Ishikawa (cell line): ENCODE results near the gene LRP2BP.

ENCODE experiments used
- CEBPB ChIP-seq: IDR thresholded peaks from 2 replicates; pipeline ENCODE4 v1.6.1; 2012
- CREB1 ChIP-seq: IDR thresholded peaks from 2 replicates; pipeline ENCODE4 v1.6.1; 2012; ENCODE audit warnings: low read depth
- EGR1 ChIP-seq: IDR thresholded peaks from 2 replicates; pipeline ENCODE4 v1.6.1; 2012
- EP300 ChIP-seq: IDR thresholded peaks from 2 replicates; pipeline ENCODE4 v1.6.1; 2012; ENCODE audit warnings: borderline replicate concordance
- FOXM1 ChIP-seq: IDR thresholded peaks from 2 replicates; pipeline ENCODE4 v1.6.1; 2012; ENCODE audit warnings: low read depth, borderline replicate concordance
- NFIC ChIP-seq: IDR thresholded peaks from 2 replicates; pipeline ENCODE4 v1.6.1; 2012
- RAD21 ChIP-seq: IDR thresholded peaks from 2 replicates; pipeline ENCODE4 v1.6.1; 2012; ENCODE audit warnings: low read depth
- TAF1 ChIP-seq: IDR thresholded peaks from 2 replicates; pipeline ENCODE4 v1.6.1; 2012; ENCODE audit warnings: low read depth, mild to moderate bottlenecking
- TCF12 ChIP-seq: IDR thresholded peaks from 2 replicates; pipeline ENCODE4 v1.6.1; 2012; ENCODE audit warnings: low read depth
- TEAD4 ChIP-seq: IDR thresholded peaks from 2 replicates; pipeline ENCODE4 v1.6.1; 2012
- YY1 ChIP-seq: IDR thresholded peaks from 2 replicates; pipeline ENCODE4 v1.6.1; 2012; ENCODE audit warnings: low read depth
- ZBTB7A ChIP-seq: IDR thresholded peaks from 2 replicates; pipeline ENCODE4 v1.6.1; 2012; ENCODE audit warnings: low read depth
- TF ChIP-seq, protein P1 (sequence below): IDR thresholded peaks from 2 replicates; pipeline ENCODE4 v1.6.1; 2012
- TF ChIP-seq, protein P2 (sequence below): IDR thresholded peaks from 2 replicates; pipeline ENCODE4 v1.6.1; 2012
- TF ChIP-seq, protein P3 (sequence below): IDR thresholded peaks from 2 replicates; pipeline ENCODE4 v1.6.1; 2012; ENCODE audit warnings: low read depth, mild to moderate bottlenecking

Gene LRP2BP

DNA sequence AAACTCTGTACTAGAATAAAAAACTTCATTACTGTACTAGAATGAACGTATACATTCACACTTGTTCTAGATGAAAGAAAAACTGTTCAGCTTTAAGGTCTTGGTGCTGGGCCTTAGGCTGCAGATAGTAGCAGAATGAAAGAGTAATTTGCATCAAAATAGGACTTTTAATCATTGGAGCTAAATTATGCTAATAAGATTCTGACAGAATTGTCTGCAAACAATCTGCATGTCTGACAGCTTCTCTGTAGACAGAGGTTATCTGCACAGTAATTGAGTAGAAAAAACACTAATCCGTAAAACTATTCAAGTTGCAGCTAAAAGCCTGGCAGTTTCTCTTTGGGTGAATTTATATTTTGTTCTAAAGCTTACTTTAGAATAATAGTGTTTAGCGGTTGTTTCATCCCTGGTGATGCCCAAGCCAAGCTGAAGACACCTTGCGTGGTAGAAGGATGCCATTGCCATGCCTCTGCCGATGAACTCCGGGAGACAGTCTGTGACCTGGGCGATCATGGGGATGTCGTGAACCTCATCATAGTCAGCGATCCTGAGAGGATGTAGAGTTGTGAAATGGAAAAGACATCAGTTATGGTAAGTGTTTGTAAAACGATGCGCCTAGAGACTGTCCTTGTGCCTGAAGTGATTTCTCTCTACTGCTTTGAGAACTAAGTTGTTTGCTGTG lies 25.3 kb downstream of the LRP2BP start:
- TF ChIP-seq EP300: no peak
- TF ChIP-seq, protein P1, sequence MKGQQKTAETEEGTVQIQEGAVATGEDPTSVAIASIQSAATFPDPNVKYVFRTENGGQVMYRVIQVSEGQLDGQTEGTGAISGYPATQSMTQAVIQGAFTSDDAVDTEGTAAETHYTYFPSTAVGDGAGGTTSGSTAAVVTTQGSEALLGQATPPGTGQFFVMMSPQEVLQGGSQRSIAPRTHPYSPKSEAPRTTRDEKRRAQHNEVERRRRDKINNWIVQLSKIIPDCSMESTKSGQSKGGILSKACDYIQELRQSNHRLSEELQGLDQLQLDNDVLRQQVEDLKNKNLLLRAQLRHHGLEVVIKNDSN: no peak
- TF ChIP-seq, protein P2, sequence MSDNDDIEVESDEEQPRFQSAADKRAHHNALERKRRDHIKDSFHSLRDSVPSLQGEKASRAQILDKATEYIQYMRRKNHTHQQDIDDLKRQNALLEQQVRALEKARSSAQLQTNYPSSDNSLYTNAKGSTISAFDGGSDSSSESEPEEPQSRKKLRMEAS: no peak
- TF ChIP-seq TEAD4: no peak
- no peak for TF ChIP-seq YY1
- no peak for TF ChIP-seq TAF1
- no peak for TF ChIP-seq ZBTB7A
- no peak for TF ChIP-seq FOXM1
- TF ChIP-seq RAD21: no peak
- TF ChIP-seq TCF12: no peak
- TF ChIP-seq CEBPB: no peak

DNA sequence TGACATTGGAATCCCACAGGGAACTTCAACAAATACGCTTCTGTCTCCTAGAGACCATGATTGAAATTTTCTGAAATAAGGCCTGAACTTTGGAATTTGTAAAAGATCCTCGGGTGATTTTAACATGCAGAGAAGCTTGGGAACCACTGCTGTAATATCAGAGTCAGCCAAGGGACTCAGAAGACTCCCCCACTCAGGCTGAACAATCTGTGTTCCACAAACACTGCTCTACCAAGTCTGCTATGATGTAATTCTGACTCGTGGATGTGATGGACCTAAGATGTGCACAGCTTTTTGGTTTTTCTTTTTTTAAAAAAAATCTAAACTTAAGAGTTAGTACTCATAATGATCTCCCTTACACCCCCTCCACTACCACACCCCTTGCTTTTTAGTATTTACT lies 26.0 kb downstream of the LRP2BP start:
- TF ChIP-seq, protein P2: no peak
- TF ChIP-seq EP300 (no peak), TAF1 (no peak)

DNA sequence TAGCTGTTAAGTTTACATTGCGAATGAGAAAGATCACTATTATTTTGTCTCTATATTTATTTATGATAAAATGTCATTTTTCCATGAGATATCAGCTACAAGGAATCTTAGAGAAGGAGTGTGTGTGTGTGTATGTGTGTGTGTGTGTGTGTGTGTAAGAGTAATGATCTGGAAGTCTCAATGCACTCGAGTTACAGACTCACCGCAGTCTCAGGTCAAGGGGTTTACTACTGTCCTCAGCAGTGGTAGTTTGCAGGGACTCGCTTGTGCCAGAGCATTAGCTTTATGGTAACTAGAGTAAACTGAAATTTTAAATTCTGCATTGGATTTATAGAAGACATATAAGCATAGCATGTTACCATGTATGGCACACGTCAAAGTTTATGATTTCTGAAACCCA lies 30.8 kb downstream of the LRP2BP start:
- no peak for TF ChIP-seq RAD21
- TF ChIP-seq YY1: no peak
- TF ChIP-seq, protein P2: no peak
- TF ChIP-seq CREB1: no peak
- TF ChIP-seq ZBTB7A: no peak
- no peak for TF ChIP-seq CEBPB
- TF ChIP-seq FOXM1: no peak
- TF ChIP-seq, protein P1: no peak
- no peak for TF ChIP-seq NFIC
- TF ChIP-seq TEAD4: no peak

DNA sequence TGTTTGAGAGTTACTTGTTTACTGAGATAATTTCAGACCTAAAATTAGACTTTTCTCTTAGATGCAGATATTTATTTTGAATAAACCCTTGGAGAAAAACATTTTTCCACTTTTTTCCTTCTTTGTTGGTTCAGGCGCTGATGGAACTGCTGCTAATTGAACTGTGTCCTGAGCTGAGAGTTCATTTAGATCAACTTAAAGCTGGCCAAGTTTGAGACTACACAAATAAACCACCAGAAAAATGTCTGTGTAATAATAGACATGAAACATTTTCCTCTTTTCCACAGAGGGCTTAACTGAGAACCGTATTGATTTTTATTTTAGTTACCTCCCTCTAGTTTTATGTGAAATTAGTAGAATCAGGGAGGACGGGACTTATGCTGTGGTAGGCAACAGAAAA lies 32.5 kb downstream of the LRP2BP start:
- no peak for TF ChIP-seq TEAD4
- no peak for TF ChIP-seq NFIC
- TF ChIP-seq, protein P1: no peak
- TF ChIP-seq CEBPB: no peak
- TF ChIP-seq YY1: no peak
- TF ChIP-seq, protein P2: no peak
- no peak for TF ChIP-seq RAD21
- TF ChIP-seq TAF1: no peak
- no peak for TF ChIP-seq EP300
- no peak for TF ChIP-seq CREB1
- TF ChIP-seq FOXM1: no peak
- TF ChIP-seq ZBTB7A: no peak
- TF ChIP-seq, protein P3, sequence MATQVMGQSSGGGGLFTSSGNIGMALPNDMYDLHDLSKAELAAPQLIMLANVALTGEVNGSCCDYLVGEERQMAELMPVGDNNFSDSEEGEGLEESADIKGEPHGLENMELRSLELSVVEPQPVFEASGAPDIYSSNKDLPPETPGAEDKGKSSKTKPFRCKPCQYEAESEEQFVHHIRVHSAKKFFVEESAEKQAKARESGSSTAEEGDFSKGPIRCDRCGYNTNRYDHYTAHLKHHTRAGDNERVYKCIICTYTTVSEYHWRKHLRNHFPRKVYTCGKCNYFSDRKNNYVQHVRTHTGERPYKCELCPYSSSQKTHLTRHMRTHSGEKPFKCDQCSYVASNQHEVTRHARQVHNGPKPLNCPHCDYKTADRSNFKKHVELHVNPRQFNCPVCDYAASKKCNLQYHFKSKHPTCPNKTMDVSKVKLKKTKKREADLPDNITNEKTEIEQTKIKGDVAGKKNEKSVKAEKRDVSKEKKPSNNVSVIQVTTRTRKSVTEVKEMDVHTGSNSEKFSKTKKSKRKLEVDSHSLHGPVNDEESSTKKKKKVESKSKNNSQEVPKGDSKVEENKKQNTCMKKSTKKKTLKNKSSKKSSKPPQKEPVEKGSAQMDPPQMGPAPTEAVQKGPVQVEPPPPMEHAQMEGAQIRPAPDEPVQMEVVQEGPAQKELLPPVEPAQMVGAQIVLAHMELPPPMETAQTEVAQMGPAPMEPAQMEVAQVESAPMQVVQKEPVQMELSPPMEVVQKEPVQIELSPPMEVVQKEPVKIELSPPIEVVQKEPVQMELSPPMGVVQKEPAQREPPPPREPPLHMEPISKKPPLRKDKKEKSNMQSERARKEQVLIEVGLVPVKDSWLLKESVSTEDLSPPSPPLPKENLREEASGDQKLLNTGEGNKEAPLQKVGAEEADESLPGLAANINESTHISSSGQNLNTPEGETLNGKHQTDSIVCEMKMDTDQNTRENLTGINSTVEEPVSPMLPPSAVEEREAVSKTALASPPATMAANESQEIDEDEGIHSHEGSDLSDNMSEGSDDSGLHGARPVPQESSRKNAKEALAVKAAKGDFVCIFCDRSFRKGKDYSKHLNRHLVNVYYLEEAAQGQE: no peak
- no peak for TF ChIP-seq EGR1
- TF ChIP-seq TCF12: no peak

DNA sequence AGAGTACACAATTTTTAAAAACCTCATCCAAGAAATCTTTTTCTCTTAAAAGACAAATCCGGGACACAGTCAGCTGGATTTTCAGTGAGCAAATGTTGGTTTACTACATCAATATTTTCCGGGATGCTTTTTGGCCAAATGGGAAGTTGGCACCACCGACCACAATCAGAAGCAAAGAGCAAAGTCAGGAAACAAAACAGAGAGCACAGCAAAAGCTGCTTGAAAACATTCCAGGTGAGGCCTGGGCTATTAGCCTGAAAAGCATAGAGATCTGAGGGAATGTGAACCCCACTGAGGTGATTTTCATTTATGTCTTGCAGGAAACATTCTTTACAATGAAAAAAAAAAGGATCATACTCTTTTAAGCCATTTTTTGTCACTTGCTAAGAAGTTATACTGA lies 33.9 kb downstream of the LRP2BP start:
- no peak for TF ChIP-seq RAD21
- no peak for TF ChIP-seq YY1
- TF ChIP-seq ZBTB7A: no peak
- TF ChIP-seq, protein P3: no peak
- no peak for TF ChIP-seq CREB1
- TF ChIP-seq EGR1: no peak
- TF ChIP-seq, protein P1: no peak
- TF ChIP-seq TCF12: no peak
- TF ChIP-seq NFIC: no peak
- TF ChIP-seq FOXM1: no peak
- TF ChIP-seq, protein P2: no peak
- TF ChIP-seq EP300: no peak
- no peak for TF ChIP-seq TAF1
- TF ChIP-seq CEBPB: no peak
- TF ChIP-seq TEAD4: no peak
